ENCODE measurements around the gene ERP27.

- TF ChIP-seq, protein P1, sequence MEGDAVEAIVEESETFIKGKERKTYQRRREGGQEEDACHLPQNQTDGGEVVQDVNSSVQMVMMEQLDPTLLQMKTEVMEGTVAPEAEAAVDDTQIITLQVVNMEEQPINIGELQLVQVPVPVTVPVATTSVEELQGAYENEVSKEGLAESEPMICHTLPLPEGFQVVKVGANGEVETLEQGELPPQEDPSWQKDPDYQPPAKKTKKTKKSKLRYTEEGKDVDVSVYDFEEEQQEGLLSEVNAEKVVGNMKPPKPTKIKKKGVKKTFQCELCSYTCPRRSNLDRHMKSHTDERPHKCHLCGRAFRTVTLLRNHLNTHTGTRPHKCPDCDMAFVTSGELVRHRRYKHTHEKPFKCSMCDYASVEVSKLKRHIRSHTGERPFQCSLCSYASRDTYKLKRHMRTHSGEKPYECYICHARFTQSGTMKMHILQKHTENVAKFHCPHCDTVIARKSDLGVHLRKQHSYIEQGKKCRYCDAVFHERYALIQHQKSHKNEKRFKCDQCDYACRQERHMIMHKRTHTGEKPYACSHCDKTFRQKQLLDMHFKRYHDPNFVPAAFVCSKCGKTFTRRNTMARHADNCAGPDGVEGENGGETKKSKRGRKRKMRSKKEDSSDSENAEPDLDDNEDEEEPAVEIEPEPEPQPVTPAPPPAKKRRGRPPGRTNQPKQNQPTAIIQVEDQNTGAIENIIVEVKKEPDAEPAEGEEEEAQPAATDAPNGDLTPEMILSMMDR (conservative IDR thresholded peaks at IDR 0.05 in 1 of 2, IDR thresholded peaks at IDR 0.05 in 1 of 2; ENCODE audit: low read depth in 1 of 2, low read length in 2 of 2): no peak
- no peak for TF ChIP-seq EZH2 (IDR thresholded peaks at IDR 0.05; ENCODE audit: low read length, missing control alignments)
Observed at GRCh38 chr12:14970473-14970872, 32.1 kb upstream of the ERP27 start.

Measured in fibroblast of lung (primary cell).